ENCODE data around the gene STRIP1.

GRCh38 chr1:110082477-110082876 is 48.1 kb downstream of the STRIP1 start:
- no peak for TF ChIP-seq CTCF (IDR thresholded peaks at IDR 0.05)
- TF ChIP-seq POLR2A (IDR thresholded peaks at IDR 0.05; ENCODE audit: low read depth), result no peak
- no peak for TF ChIP-seq EP300 (IDR thresholded peaks at IDR 0.05)
